ENCODE measurements around the gene OMD. TPM values are rescaled to one million over a fixed set of nuclear protein-coding genes. Genes with fewer than 3 reads are reported as not detected.
"Not testable (repeated sequence)": the region's sequence is repeated elsewhere in the genome, so short reads cannot be mapped to it uniquely, and the experiment has no call there.

The OMD gene
- total RNA-seq, 1 experiment from 2014 or later, result not detected

DNA sequence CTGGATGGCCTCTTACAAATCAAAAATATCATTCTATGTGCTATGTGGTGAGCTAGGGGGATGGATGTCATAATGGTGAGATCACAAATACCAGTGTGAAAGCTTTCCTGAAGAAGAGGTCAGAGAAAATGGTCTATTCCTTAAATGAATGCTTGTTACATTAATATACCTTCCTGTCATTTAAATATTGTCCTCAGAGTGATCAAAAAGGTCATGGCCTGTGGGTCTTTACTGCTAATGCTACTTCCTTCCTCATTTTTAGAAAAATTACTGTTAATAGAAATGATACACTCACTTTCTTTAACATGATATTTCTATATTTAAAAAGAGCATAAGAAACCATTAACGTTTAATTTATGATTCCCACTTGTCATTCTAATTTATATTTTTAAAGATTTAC, 9.7 kb downstream of the OMD start:
- ChIA-PET RAD21 (ENCODE audit: low non-redundant PET in 1 of 2, low total read pairs in 2 of 2, uncharacterized antibody in 2 of 2, unreplicated experiment in 2 of 2) (no interaction called here), POLR2A (no interaction called here), CTCF (no interaction called here)
- Histone ChIP-seq H3K27ac (ENCODE audit: low read depth, low read length) (no peak overlapping the region), H4K20me1 (ENCODE audit: insufficient read depth) (no peaks in the 10 kb centered on the region), H3K9me2 (ENCODE audit: insufficient read depth) (no peaks in the 10 kb centered on the region), H3K4me1 (ENCODE audit: control insufficient read depth in 1 of 2, insufficient read depth in 2 of 2, low read length in 2 of 2) (no peaks in the 10 kb centered on the region), H3K79me2 (ENCODE audit: insufficient read depth, low read length) (no peaks in the 10 kb centered on the region), H3K9ac (ENCODE audit: low read length) (no peak overlapping the region), H3K27me3 (ENCODE audit: insufficient read depth, low read length) (no peaks in the 10 kb centered on the region), H3K4me2 (ENCODE audit: low read length) (no peak overlapping the region), H3K36me3 (ENCODE audit: control insufficient read depth in 1 of 2, insufficient read depth in 2 of 2, low read length in 2 of 2) (no peaks in the 10 kb centered on the region), H2AFZ (ENCODE audit: low read depth, low read length, poor library complexity, severe bottlenecking) (no peak overlapping the region), H3K4me3 (replicated peaks in 1 of 2; ENCODE audit: low read depth in 1 of 2, low read length in 2 of 2) (no peak overlapping the region), H3K9me3 (ENCODE audit: control insufficient read depth in 1 of 2, insufficient read depth in 1 of 2, low read depth in 1 of 2, low read length in 2 of 2) (no peaks in the 10 kb centered on the region)
- no peak for ATAC-seq
- intact Hi-C loops (cut with micrococcal nuclease), result no loop called here
- no peak for DNase-seq (ENCODE audit: low read depth, low spot score)
- no TSS peak for BruUV-seq (replicated peaks)
- TF ChIP-seq RAD21 (IDR thresholded peaks at IDR 0.05; ENCODE audit: low read depth) (no peak), POLR2AphosphoS5 (IDR thresholded peaks at IDR 0.05; ENCODE audit: low read depth, low read length) (no peak), ELF1 (IDR thresholded peaks at IDR 0.05; ENCODE audit: borderline replicate concordance, low read depth) (no peak), TCF7L2 (IDR thresholded peaks at IDR 0.05; ENCODE audit: borderline replicate concordance, extremely low read depth, insufficient read depth, insufficient read length) (no peak), POLR2A (IDR thresholded peaks at IDR 0.05; ENCODE audit: borderline replicate concordance, extremely low read depth, insufficient read depth, insufficient read length) (no peak), ZNF274 (IDR thresholded peaks at IDR 0.05; ENCODE audit: low read depth, low read length) (no peak), JUND (IDR thresholded peaks at IDR 0.05) (no peak), FOSL1 (IDR thresholded peaks at IDR 0.05; ENCODE audit: low read depth) (no peak), SIN3A (IDR thresholded peaks at IDR 0.05; ENCODE audit: low read depth) (no peak)
- TF ChIP-seq, protein P1, sequence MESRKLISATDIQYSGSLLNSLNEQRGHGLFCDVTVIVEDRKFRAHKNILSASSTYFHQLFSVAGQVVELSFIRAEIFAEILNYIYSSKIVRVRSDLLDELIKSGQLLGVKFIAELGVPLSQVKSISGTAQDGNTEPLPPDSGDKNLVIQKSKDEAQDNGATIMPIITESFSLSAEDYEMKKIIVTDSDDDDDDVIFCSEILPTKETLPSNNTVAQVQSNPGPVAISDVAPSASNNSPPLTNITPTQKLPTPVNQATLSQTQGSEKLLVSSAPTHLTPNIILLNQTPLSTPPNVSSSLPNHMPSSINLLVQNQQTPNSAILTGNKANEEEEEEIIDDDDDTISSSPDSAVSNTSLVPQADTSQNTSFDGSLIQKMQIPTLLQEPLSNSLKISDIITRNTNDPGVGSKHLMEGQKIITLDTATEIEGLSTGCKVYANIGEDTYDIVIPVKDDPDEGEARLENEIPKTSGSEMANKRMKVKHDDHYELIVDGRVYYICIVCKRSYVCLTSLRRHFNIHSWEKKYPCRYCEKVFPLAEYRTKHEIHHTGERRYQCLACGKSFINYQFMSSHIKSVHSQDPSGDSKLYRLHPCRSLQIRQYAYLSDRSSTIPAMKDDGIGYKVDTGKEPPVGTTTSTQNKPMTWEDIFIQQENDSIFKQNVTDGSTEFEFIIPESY (IDR thresholded peaks at IDR 0.05; ENCODE audit: extremely low read depth, insufficient replicate concordance, low read length), result no peak
- TF ChIP-seq, protein P2, sequence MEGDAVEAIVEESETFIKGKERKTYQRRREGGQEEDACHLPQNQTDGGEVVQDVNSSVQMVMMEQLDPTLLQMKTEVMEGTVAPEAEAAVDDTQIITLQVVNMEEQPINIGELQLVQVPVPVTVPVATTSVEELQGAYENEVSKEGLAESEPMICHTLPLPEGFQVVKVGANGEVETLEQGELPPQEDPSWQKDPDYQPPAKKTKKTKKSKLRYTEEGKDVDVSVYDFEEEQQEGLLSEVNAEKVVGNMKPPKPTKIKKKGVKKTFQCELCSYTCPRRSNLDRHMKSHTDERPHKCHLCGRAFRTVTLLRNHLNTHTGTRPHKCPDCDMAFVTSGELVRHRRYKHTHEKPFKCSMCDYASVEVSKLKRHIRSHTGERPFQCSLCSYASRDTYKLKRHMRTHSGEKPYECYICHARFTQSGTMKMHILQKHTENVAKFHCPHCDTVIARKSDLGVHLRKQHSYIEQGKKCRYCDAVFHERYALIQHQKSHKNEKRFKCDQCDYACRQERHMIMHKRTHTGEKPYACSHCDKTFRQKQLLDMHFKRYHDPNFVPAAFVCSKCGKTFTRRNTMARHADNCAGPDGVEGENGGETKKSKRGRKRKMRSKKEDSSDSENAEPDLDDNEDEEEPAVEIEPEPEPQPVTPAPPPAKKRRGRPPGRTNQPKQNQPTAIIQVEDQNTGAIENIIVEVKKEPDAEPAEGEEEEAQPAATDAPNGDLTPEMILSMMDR (IDR thresholded peaks at IDR 0.05 in 2 of 3, conservative IDR thresholded peaks at IDR 0.05 in 1 of 3; ENCODE audit: borderline replicate concordance in 1 of 3, insufficient read depth in 1 of 3, low read depth in 2 of 3, low read length in 2 of 3), result no peak

DNA sequence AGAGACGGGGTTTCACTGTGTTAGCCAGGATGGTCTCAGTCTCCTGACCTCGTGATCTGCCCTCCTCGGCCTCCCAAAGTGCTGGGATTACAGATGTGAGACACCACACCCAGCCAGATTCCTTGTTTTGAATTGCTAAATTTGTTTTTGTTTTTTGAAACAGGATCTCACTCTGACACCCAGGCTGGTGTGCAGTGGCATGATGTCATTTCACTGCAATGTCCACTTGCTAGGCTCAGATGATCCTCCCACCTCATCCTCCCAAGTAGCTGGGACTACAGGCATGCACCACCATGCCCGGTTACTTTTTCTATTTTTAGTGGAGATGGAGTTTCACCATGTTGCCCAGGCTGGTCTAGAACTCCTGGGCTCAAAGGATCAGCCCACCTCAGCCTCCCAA, 13.1 kb downstream of the OMD start:
- RAD21 ChIA-PET (ENCODE audit: low non-redundant PET in 1 of 2, low total read pairs in 2 of 2, uncharacterized antibody in 2 of 2, unreplicated experiment in 2 of 2); H3K27ac ChIP-seq (ENCODE audit: low read depth, low read length); DNase-seq (ENCODE audit: low read depth, low spot score); CTCF ChIA-PET; H3K4me2 ChIP-seq (ENCODE audit: low read length); H3K4me1 ChIP-seq (ENCODE audit: control insufficient read depth in 1 of 2, insufficient read depth in 2 of 2, low read length in 2 of 2); H3K9me2 ChIP-seq (ENCODE audit: insufficient read depth); H4K20me1 ChIP-seq (ENCODE audit: insufficient read depth); H3K27me3 ChIP-seq (ENCODE audit: insufficient read depth, low read length); H3K9ac ChIP-seq (ENCODE audit: low read length); ATAC-seq; BruUV-seq (replicated peaks); H3K4me3 ChIP-seq (replicated peaks in 1 of 2; ENCODE audit: low read depth in 1 of 2, low read length in 2 of 2); H3K9me3 ChIP-seq (ENCODE audit: control insufficient read depth in 1 of 2, insufficient read depth in 1 of 2, low read depth in 1 of 2, low read length in 2 of 2); H3K36me3 ChIP-seq (ENCODE audit: control insufficient read depth in 1 of 2, insufficient read depth in 2 of 2, low read length in 2 of 2); H3K79me2 ChIP-seq (ENCODE audit: insufficient read depth, low read length); POLR2A ChIA-PET; H2AFZ ChIP-seq (ENCODE audit: low read depth, low read length, poor library complexity, severe bottlenecking); intact Hi-C loops (cut with micrococcal nuclease): not testable (repeated sequence)
